CD4-positive, alpha-beta T cell (primary cell): ENCODE results near the gene ZG16. TPM values are rescaled to one million over a fixed set of nuclear protein-coding genes. Genes with fewer than 3 reads are reported as not detected.
"Not testable (repeated sequence)": the region's sequence is repeated elsewhere in the genome, so short reads cannot be mapped to it uniquely, and the experiment has no call there.

ENCODE experiments used
- ATAC-seq: fragments of 200-7000 bp; cut with Tn5 transposase; one replicate; pipeline ENCODE4 v1.10.0; 2022; ENCODE audit warnings: mild to moderate bottlenecking; ENCODE audit not compliant: poor library complexity
- CTCF ChIA-PET: fragments of 350-600 bp; sonication (Branson Sonifier 250); formaldehyde crosslinking; loops from one replicate; lab custom pipeline; 2021; ENCODE audit warnings: antibody characterized with exemption, inconsistent platforms; lab: Charles Lee
- POLR2A ChIA-PET: fragments of 350-600 bp; sonication (Branson Sonifier 250); formaldehyde crosslinking; loops from one replicate; lab custom pipeline; 2021; ENCODE audit warnings: antibody characterized with exemption, inconsistent platforms; lab: Charles Lee
- DNase-seq, 14 experiments: peaks; one replicate each; pipeline ENCODE4 v3.0.0-alpha.2; 2013 to 2020; ENCODE audit warnings: mixed read lengths in 2 of 14
- H3K27ac ChIP-seq, 2 donors: one replicate each; pipeline versions ENCODE4 v1.5.1 to v1.7.0; 2013; ENCODE audit warnings: low read length in 2 of 2, low read depth in 1 of 2, mild to moderate bottlenecking in 1 of 2
- H3K27me3 ChIP-seq, 2 experiments: 1 replicate in 1 of 2; 2 replicates in 1 of 2; pipeline versions ENCODE4 v1.6.1 to v1.7.0; 2013; ENCODE audit warnings: low read length in 2 of 2, control low read depth in 1 of 2, mild to moderate bottlenecking in 1 of 2, moderate library complexity in 1 of 2; ENCODE audit not compliant: insufficient read depth in 2 of 2, control insufficient read depth in 1 of 2
- H3K36me3 ChIP-seq: one replicate; pipeline ENCODE4 v1.6.1; 2013; ENCODE audit warnings: low read length, control low read depth; ENCODE audit not compliant: insufficient read depth
- H3K4me1 ChIP-seq: one replicate; pipeline ENCODE4 v1.6.1; 2013; ENCODE audit warnings: low read length, control low read depth; ENCODE audit not compliant: insufficient read depth
- H3K4me3 ChIP-seq: one replicate; pipeline ENCODE4 v1.5.1; 2013; ENCODE audit warnings: mild to moderate bottlenecking, low read length, moderate library complexity
- H3K9me3 ChIP-seq, 2 experiments: 1 replicate in 1 of 2; 2 replicates in 1 of 2; pipeline versions ENCODE4 v1.6.1 to v1.7.0; 2013; ENCODE audit warnings: low read length in 2 of 2, mild to moderate bottlenecking in 2 of 2, control low read depth in 1 of 2, moderate library complexity in 1 of 2; ENCODE audit not compliant: control insufficient read depth in 1 of 2, insufficient read depth in 1 of 2
- H3K27ac Mint-ChIP-seq: one replicate; pipeline ENCODE4 v1.8.0; 2020; ENCODE audit warnings: mixed read lengths
- H3K27me3 Mint-ChIP-seq: one replicate; pipeline ENCODE4 v1.8.0; 2021; ENCODE audit warnings: mixed read lengths
- H3K36me3 Mint-ChIP-seq: one replicate; pipeline ENCODE4 v1.8.0; 2021; ENCODE audit warnings: low read depth, mixed read lengths
- H3K4me1 Mint-ChIP-seq: one replicate; pipeline ENCODE4 v1.8.0; 2021; ENCODE audit warnings: low read depth, mixed read lengths
- H3K4me3 Mint-ChIP-seq: one replicate; pipeline ENCODE4 v1.8.0; 2020; ENCODE audit warnings: mild to moderate bottlenecking, mixed read lengths
- H3K9me3 Mint-ChIP-seq: one replicate; pipeline ENCODE4 v1.8.0; 2020; ENCODE audit warnings: mixed read lengths
- intact Hi-C, 2 experiments: fragments of 100-400 bp; cut with DNase I in 1 of 2; cut with micrococcal nuclease in 1 of 2; formaldehyde crosslinking; loops; one replicate each; pipeline versions ENCODE4 v1.15.1 to v1.9.0; 2023 to 2025; cut with DNase I, micrococcal nuclease
- total RNA-seq, 174 experiments: library from RNA in 2 of 174; stranded (reverse) in 2 of 174; gene quantifications; one replicate each; pipeline ENCODE4 v1.2.3 and lab custom pipeline; 2021 to 2026
- TF ChIP-seq, protein P1 (sequence below): fragments of 200-600 bp; IDR thresholded peaks from one replicate; pipeline ENCODE4 v1.8.0; 2022; ENCODE audit warnings: antibody characterized with exemption, mild to moderate bottlenecking

Gene ZG16
- total RNA-seq, 2 experiments from 2014 or later = not detected

- DNase-seq = peak in 4 of 14 experiments; percentile 27 to 44 (median 41)
- Histone ChIP-seq H3K4me1 (peaks cover 17% of the 10 kb centered on the region), H3K36me3 (no peaks in the 10 kb centered on the region), H3K27me3 (no peaks in the 10 kb centered on the region), H3K9me3 (no peaks in the 10 kb centered on the region), H3K4me3 (no peak overlapping the region), H3K27ac (peak overlapping the region in 1 of 2 donors; percentile 13)
- intact Hi-C loops = no loop called here
- Mint-ChIP-seq H3K4me3 (peak overlapping the region; percentile 38), H3K9me3 (no peaks in the 10 kb centered on the region), H3K27me3 (no peaks in the 10 kb centered on the region), H3K27ac (peak overlapping the region; percentile 18), H3K4me1 (peaks cover 31% of the 10 kb centered on the region), H3K36me3 (no peaks in the 10 kb centered on the region)
- ChIA-PET CTCF (interaction anchor here (0.8 to 2.9 kb wide), 17 partner anchors 15 to 84 kb away, joined by 3 to 21 read pairs (median 6); partner anchors contain the start of genes C16orf54, MVP and PAGR1), POLR2A (interaction anchor here (0.9 to 4.1 kb wide), 12 partner anchors 20 to 84 kb away, joined by 3 to 22 read pairs (median 6); partner anchors contain the start of genes C16orf54 and MAZ)
- peak; percentile 73 for ATAC-seq
- TF ChIP-seq, protein P1, sequence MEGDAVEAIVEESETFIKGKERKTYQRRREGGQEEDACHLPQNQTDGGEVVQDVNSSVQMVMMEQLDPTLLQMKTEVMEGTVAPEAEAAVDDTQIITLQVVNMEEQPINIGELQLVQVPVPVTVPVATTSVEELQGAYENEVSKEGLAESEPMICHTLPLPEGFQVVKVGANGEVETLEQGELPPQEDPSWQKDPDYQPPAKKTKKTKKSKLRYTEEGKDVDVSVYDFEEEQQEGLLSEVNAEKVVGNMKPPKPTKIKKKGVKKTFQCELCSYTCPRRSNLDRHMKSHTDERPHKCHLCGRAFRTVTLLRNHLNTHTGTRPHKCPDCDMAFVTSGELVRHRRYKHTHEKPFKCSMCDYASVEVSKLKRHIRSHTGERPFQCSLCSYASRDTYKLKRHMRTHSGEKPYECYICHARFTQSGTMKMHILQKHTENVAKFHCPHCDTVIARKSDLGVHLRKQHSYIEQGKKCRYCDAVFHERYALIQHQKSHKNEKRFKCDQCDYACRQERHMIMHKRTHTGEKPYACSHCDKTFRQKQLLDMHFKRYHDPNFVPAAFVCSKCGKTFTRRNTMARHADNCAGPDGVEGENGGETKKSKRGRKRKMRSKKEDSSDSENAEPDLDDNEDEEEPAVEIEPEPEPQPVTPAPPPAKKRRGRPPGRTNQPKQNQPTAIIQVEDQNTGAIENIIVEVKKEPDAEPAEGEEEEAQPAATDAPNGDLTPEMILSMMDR = no peak
Observed at GRCh38 chr16:29784157-29784556, 6.1 kb downstream of the ZG16 start.

DNA sequence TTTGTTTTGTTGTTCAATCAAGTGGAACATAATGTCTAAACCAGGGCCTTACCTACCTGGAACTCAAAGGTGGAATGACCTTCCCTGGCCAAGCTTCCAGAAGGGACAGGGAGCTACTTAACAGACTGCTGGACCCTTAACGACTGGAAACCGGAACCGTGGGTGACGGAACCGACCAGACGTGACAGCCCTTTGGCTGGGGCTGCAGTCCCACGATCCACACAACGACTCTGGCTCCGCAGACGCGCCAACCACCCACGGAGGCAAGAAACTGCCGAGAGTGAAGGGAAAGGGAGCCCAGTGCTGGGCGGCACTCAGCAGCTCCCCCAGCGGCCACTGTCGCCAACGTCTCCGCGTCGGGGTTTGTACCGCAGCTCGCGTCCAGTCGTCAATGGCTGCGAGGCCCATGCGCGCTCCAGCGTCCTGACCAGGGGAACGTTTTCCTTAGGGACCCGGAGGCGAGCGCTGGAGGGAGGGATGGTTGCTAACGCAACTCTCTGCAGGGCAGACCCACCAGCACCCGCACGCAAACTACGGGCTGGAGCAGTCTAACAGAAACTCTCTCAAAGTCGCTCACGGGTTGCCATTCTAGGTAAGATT is 6.9 kb downstream of the ZG16 start:
- H3K27ac Mint-ChIP-seq = peak overlapping the region; percentile 18
- no peak overlapping the region for H3K27ac ChIP-seq
- intact Hi-C loops = loop anchor here in 1 of 2 experiments (5.0 kb wide), 1 partner anchor 63 kb away; no protein-coding TSS in a partner anchor

GRCh38 chr16:29787155-29787554 is 9.1 kb downstream of the ZG16 start:
- Mint-ChIP-seq H3K36me3 (peaks cover 18% of the 10 kb centered on the region), H3K4me1 (peaks cover 49% of the 10 kb centered on the region)
- intact Hi-C loops = loop anchor here in 1 of 2 experiments (5.0 kb wide), 1 partner anchor 65 kb away; no protein-coding TSS in a partner anchor
- POLR2A ChIA-PET = interaction anchor here (4.1 kb wide), 1 partner anchor 41 kb away, joined by 17 read pairs; the partner anchor contains the start of gene C16orf54
- not testable (repeated sequence) for H3K9me3 Mint-ChIP-seq, H3K9me3 ChIP-seq, H3K4me3 Mint-ChIP-seq, ATAC-seq, DNase-seq, H3K4me3 ChIP-seq, H3K27me3 ChIP-seq, H3K27ac ChIP-seq, H3K27ac Mint-ChIP-seq, H3K36me3 ChIP-seq, H3K27me3 Mint-ChIP-seq
- H3K4me1 ChIP-seq = peaks cover 36% of the 10 kb centered on the region
- CTCF ChIA-PET = interaction anchor here (0.7 kb wide), 1 partner anchor 39 kb away, joined by 3 read pairs; no protein-coding TSS in a partner anchor

More for the DNA sequence above, 6.9 kb downstream of the ZG16 start:
- ATAC-seq (peak; percentile 91), DNase-seq (peak; percentile 55 to 87 (median 74))
- Histone ChIP-seq H3K36me3 (no peaks in the 10 kb centered on the region), H3K4me1 (peaks cover 25% of the 10 kb centered on the region), H3K27me3 (no peaks in the 10 kb centered on the region), H3K9me3 (no peaks in the 10 kb centered on the region), H3K4me3 (peak overlapping the region; percentile 40)
- H3K36me3 Mint-ChIP-seq = no peaks in the 10 kb centered on the region
- ChIA-PET POLR2A (interaction anchor here (0.9 to 4.1 kb wide), 12 partner anchors 19 to 85 kb away, joined by 3 to 22 read pairs (median 6); partner anchors contain the start of genes C16orf54, MAZ and PAGR1), CTCF (interaction anchor here (0.5 to 2.9 kb wide), 32 partner anchors 9 to 188 kb away, joined by 3 to 21 read pairs (median 4); partner anchors contain the start of genes C16orf54, MVP and PAGR1)
- H3K27me3 Mint-ChIP-seq = no peaks in the 10 kb centered on the region
- no peaks in the 10 kb centered on the region for H3K9me3 Mint-ChIP-seq
- H3K4me3 Mint-ChIP-seq = peak overlapping the region; percentile 80
- peaks cover 33% of the 10 kb centered on the region for H3K4me1 Mint-ChIP-seq
- TF ChIP-seq, protein P1 = peak; percentile 85
